Posterior vena cava (tissue), 2 donors: Measurements from ENCODE around the gene FBXW10B. TPM values are rescaled to one million over a fixed set of nuclear protein-coding genes. Genes with fewer than 3 reads are reported as not detected.
"Not testable (repeated sequence)": the region's sequence is repeated elsewhere in the genome, so short reads cannot be mapped to it uniquely, and the experiment has no call there.

ENCODE experiments used
- DNase-seq: peaks from one replicate; pipeline ENCODE4 v3.0.0-alpha.2; 2020; ENCODE audit warnings: low spot score
- intact Hi-C, 2 donors: fragments of 100-400 bp; cut with DNase I; formaldehyde crosslinking; loops; one replicate each; pipeline versions ENCODE4 v1.14.1 to v1.14.2; 2022 to 2023
- total RNA-seq, 2 donors: library from RNA; stranded (reverse); fragmentation: NEBNext Ultra II Directional; extraction: Animal tissue kit (Norgen Biotek cat#: 25700); gene quantifications; one replicate each; pipeline ENCODE4 v1.2.1, GENCODE V29; 2021
- donor health status: DM: yes; HTN: yes; CAD: no.
- donor health status: DM: yes; HTN: yes; CAD: no.

The FBXW10B gene
- total RNA-seq, 2 donors from 2014 or later = 0.93 to 0.95 TPM

GRCh38 chr17:15642505-15643251 lies 23.2 kb upstream of the FBXW10B start:
- intact Hi-C loops, DNase-seq: not testable (repeated sequence)

- DNase-seq, intact Hi-C loops: not testable (repeated sequence)
Observed at GRCh38 chr17:15642014-15642413, 22.5 kb upstream of the FBXW10B start.

GRCh38 chr17:15630930-15631453 lies 11.5 kb upstream of the FBXW10B start:
- intact Hi-C loops, DNase-seq: not testable (repeated sequence)

- intact Hi-C loops, DNase-seq: not testable (repeated sequence)
Observed at GRCh38 chr17:15629991-15630390, 10.5 kb upstream of the FBXW10B start.

- DNase-seq, intact Hi-C loops: not testable (repeated sequence)
Observed at GRCh38 chr17:15623661-15624209, 4.2 kb upstream of the FBXW10B start.

- intact Hi-C loops, DNase-seq: not testable (repeated sequence)
Observed at GRCh38 chr17:15623255-15623654, 3.8 kb upstream of the FBXW10B start.

- intact Hi-C loops, DNase-seq: not testable (repeated sequence)
Observed at GRCh38 chr17:15622124-15622523, 2.6 kb upstream of the FBXW10B start.

GRCh38 chr17:15616828-15617227 lies 2.7 kb downstream of the FBXW10B start:
- intact Hi-C loops, DNase-seq: not testable (repeated sequence)

GRCh38 chr17:15615850-15616249 lies 3.7 kb downstream of the FBXW10B start:
- DNase-seq, intact Hi-C loops: not testable (repeated sequence)

- intact Hi-C loops, DNase-seq: not testable (repeated sequence)
Observed at GRCh38 chr17:15613111-15613510, 6.4 kb downstream of the FBXW10B start.

- intact Hi-C loops, DNase-seq: not testable (repeated sequence)
Observed at GRCh38 chr17:15592960-15593359, 26.5 kb downstream of the FBXW10B start.

- DNase-seq, intact Hi-C loops: not testable (repeated sequence)
Observed at GRCh38 chr17:15591986-15592385, 27.5 kb downstream of the FBXW10B start.

GRCh38 chr17:15590844-15591243 lies 28.7 kb downstream of the FBXW10B start:
- intact Hi-C loops, DNase-seq: not testable (repeated sequence)

- intact Hi-C loops, DNase-seq: not testable (repeated sequence)
Observed at GRCh38 chr17:15589544-15590536, 29.7 kb downstream of the FBXW10B start.

- DNase-seq, intact Hi-C loops: not testable (repeated sequence)
Observed at GRCh38 chr17:15588017-15588416, 31.5 kb downstream of the FBXW10B start.

- DNase-seq, intact Hi-C loops: not testable (repeated sequence)
Observed at GRCh38 chr17:15583313-15583712, 36.2 kb downstream of the FBXW10B start.

- intact Hi-C loops, DNase-seq: not testable (repeated sequence)
Observed at GRCh38 chr17:15581462-15581861, 38.0 kb downstream of the FBXW10B start.

- intact Hi-C loops, DNase-seq: not testable (repeated sequence)
Observed at GRCh38 chr17:15576848-15577247, 42.7 kb downstream of the FBXW10B start.

GRCh38 chr17:15574660-15575059 lies 44.8 kb downstream of the FBXW10B start:
- intact Hi-C loops, DNase-seq: not testable (repeated sequence)
